Endothelial cell of umbilical vein (primary cell): ENCODE data around the gene DLST. TPM values are rescaled to one million over a fixed set of nuclear protein-coding genes. Genes with fewer than 3 reads are reported as not detected.

Experiments used
- BruUV-seq: library from RNA; stranded (reverse); fragments of 400-500 nt; replicated peaks from 2 replicates; lab custom pipeline; 2021; lab: Mats Ljungman, UMichigan
- CTCF ChIA-PET: fragments of 300-600, 350-600 bp; sonication (Branson Sonifier 250); formaldehyde crosslinking; loops from one replicate; lab custom pipeline; 2021; ENCODE audit warnings: antibody characterized with exemption, inconsistent platforms; lab: Charles Lee
- POLR2A ChIA-PET: fragments of 300-600, 350-600 bp; sonication (Branson Sonifier 250); formaldehyde crosslinking; loops from one replicate; lab custom pipeline; 2021; ENCODE audit warnings: antibody characterized with exemption, inconsistent platforms; lab: Charles Lee
- DNase-seq: peaks from one replicate; pipeline ENCODE4 v3.0.0-alpha.2; 2011; ENCODE audit warnings: low read depth, low spot score
- FAIRE-seq: peaks from 2 replicates; lab custom pipeline; 2011; peaks lifted over from hg19 to GRCh38; lab: Jason Lieb, UNC
- H2AFZ ChIP-seq: 2 replicates; pipeline ENCODE4 v1.6.0; 2012; ENCODE audit warnings: low read depth, low read length, control low read depth, inconsistent platforms
- H3K27ac ChIP-seq: 2 replicates; pipeline ENCODE4 v1.5.1; 2011; ENCODE audit warnings: low read depth, mild to moderate bottlenecking, control low read depth, low read length, moderate library complexity; ENCODE audit not compliant: insufficient read depth
- H3K27me3 ChIP-seq, 2 experiments: 2 replicates each; pipeline versions ENCODE4 v1.6.0 to v1.6.1; 2011; ENCODE audit warnings: low read length in 2 of 2, mixed read lengths in 1 of 2; ENCODE audit not compliant: control insufficient read depth in 2 of 2, insufficient read depth in 2 of 2
- H3K36me3 ChIP-seq, 2 experiments: 2 replicates in 1 of 2; 3 replicates in 1 of 2; pipeline ENCODE4 v1.5.1; 2011; ENCODE audit warnings: low read length in 2 of 2, mild to moderate bottlenecking in 1 of 2, moderate library complexity in 1 of 2; ENCODE audit not compliant: control insufficient read depth in 2 of 2, insufficient read depth in 2 of 2; ENCODE audit errors: extremely low read depth in 1 of 2
- H3K4me1 ChIP-seq: 3 replicates; pipeline ENCODE4 v1.5.1; 2011; ENCODE audit warnings: mild to moderate bottlenecking, low read length; ENCODE audit not compliant: control insufficient read depth, insufficient read depth; ENCODE audit errors: extremely low read depth
- H3K4me2 ChIP-seq: 2 replicates; pipeline ENCODE4 v1.6.1; 2011; ENCODE audit warnings: low read length, control low read depth, mixed read lengths; ENCODE audit not compliant: insufficient read depth
- H3K4me3 ChIP-seq, 3 experiments: fragments of 200-600 bp in 1 of 3; sonication (generic), shearing (Covaris generic) in 1 of 3; replicated peaks in 1 of 3; 2 replicates each; pipeline ENCODE4 v1.5.1; 2011 to 2016; ENCODE audit warnings: control low read depth in 3 of 3, low read length in 3 of 3, mild to moderate bottlenecking in 2 of 3, inconsistent platforms in 1 of 3, low read depth in 1 of 3, moderate library complexity in 1 of 3; ENCODE audit not compliant: insufficient read depth in 1 of 3
- H3K79me2 ChIP-seq: 2 replicates; pipeline ENCODE4 v1.6.0; 2012; ENCODE audit warnings: low read length, inconsistent platforms; ENCODE audit not compliant: control insufficient read depth, insufficient read depth
- H3K9ac ChIP-seq: replicated peaks from 2 replicates; pipeline ENCODE3; 2011; ENCODE audit warnings: low read length, control low read depth; ENCODE audit not compliant: insufficient read depth; ENCODE audit errors: extremely low read depth
- H3K9me1 ChIP-seq: replicated peaks from 3 replicates; pipeline ENCODE4 v1.6.0; 2011; ENCODE audit warnings: mild to moderate bottlenecking, low read length; ENCODE audit not compliant: control insufficient read depth, insufficient read depth; ENCODE audit errors: extremely low read depth
- H3K9me3 ChIP-seq: replicated peaks from 2 replicates; pipeline ENCODE4 v1.5.1; 2012; ENCODE audit warnings: low read length, inconsistent platforms; ENCODE audit not compliant: control insufficient read depth, insufficient read depth
- H4K20me1 ChIP-seq: replicated peaks from 2 replicates; pipeline ENCODE3; 2011; ENCODE audit warnings: mild to moderate bottlenecking, low read length; ENCODE audit not compliant: control insufficient read depth, insufficient read depth; ENCODE audit errors: extremely low read depth
- EZH2 ChIP-seq: IDR thresholded peaks from 2 replicates; pipeline ENCODE4 v1.6.1; 2012; ENCODE audit warnings: borderline replicate concordance, low read depth, mild to moderate bottlenecking, moderate library complexity, low read length, inconsistent platforms; ENCODE audit not compliant: severe bottlenecking
- POLR2A ChIP-seq: IDR thresholded peaks from 2 replicates; pipeline ENCODE4 v1.6.1; 2012; ENCODE audit warnings: low read depth, mild to moderate bottlenecking, control low read depth, low read length
- POLR2AphosphoS5 ChIP-seq: IDR thresholded peaks from 2 replicates; pipeline ENCODE4 v1.6.1; 2012; ENCODE audit warnings: low read depth, mild to moderate bottlenecking, control low read depth, low read length, moderate library complexity; ENCODE audit not compliant: insufficient read depth
- dilution Hi-C: fragments of 300-500 bp; cut with MboI; formaldehyde crosslinking; loops from one replicate; pipeline ENCODE4 v1.15.0; 2019; ENCODE audit warnings: low sequenced_read_pairs; ENCODE audit not compliant: extremely low pct_ligation_motif_present
- intact Hi-C: fragments of 100-400 bp; cut with micrococcal nuclease; formaldehyde crosslinking; loops from one replicate; pipeline ENCODE4 v1.10.0; 2022
- polyA plus RNA-seq, 4 experiments: library from polyadenylated mRNA; depleted of rRNA in 3 of 4; stranded (reverse) in 3 of 4; unstranded in 1 of 4; fragments of >200 nt; gene quantifications; 2 replicates each; pipeline versions ENCODE4 v1.2.1 to v1.2.3, GENCODE V29; 2011 to 2012; ENCODE audit warnings: missing spikeins in 1 of 4
- total RNA-seq: library from RNA; stranded (reverse); gene quantifications from 2 replicates; pipeline ENCODE4 v1.2.3, GENCODE V29; 2021
- TF ChIP-seq, protein P1 (sequence below): IDR thresholded peaks from 2 replicates; pipeline ENCODE4 v1.6.1; 2011; ENCODE audit not compliant: insufficient read depth, insufficient read length

The DLST gene
- total and polyA plus RNA-seq, 2 donors (not counting 3 experiments of a cell fraction or from before 2014, with no cell fraction given), result 98.4 to 110 TPM

DNA sequence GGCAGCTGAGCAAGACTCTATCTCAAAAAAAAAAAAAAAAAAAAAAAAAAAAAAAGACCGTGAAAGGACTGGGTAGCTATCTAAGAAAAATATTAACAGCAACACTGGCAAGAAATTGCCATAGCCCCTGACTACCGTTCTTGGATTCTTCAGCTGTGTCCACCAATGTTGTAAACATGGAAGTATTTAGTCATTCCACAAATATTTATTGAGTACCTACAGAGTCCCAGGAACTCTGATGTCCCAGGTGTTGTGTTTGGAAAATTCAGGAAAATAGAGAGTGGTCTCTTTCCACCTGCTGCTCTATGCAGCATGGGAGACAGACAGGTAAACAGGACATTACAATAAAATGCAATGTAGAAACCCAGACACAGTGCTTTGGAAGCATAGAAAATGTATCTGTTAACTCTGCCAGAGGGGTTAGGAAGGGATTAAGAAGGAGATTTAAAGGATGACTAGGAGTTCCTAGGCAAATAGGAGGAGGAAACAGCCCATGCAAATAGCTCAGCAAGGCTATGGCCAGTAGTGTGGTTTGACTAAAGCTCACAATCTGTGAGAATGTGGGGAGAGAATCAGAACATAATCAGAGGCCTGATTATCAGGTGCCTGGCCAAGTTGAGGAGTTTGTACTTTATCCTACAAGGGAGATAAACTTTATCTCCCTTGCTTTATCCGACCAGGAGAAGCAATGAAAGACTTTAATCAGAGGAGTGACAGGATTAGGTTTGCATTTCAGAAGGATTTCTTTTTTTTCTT is 2.1 kb upstream of the DLST start:
- Histone ChIP-seq H4K20me1 (peaks cover 6% of the 10 kb centered on the region), H3K9me1 (peaks cover 3% of the 10 kb centered on the region), H3K36me3 (no peaks in the 10 kb centered on the region), H3K4me2 (no peak overlapping the region), H3K27ac (no peak overlapping the region), H3K4me3 (no peak overlapping the region), H3K4me1 (peaks cover 28% of the 10 kb centered on the region), H2AFZ (no peak overlapping the region), H3K27me3 (no peaks in the 10 kb centered on the region), H3K9ac (no peak overlapping the region), H3K79me2 (peaks cover 27% of the 10 kb centered on the region), H3K9me3 (no peaks in the 10 kb centered on the region)
- TF ChIP-seq POLR2A, result no peak
- no peak for TF ChIP-seq EZH2
- no peak for TF ChIP-seq POLR2AphosphoS5
- TF ChIP-seq, protein P1, sequence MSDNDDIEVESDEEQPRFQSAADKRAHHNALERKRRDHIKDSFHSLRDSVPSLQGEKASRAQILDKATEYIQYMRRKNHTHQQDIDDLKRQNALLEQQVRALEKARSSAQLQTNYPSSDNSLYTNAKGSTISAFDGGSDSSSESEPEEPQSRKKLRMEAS, result no peak
- DNase-seq (no peak), FAIRE-seq (no peak)
- intact Hi-C loops (no loop called here), dilution Hi-C loops (no loop called here)
- BruUV-seq, result no TSS peak
- ChIA-PET CTCF (interaction anchor here (0.7 to 14.1 kb wide), 6 partner anchors 11 to 209 kb away, joined by 3 to 245 read pairs (median 14); no protein-coding TSS in a partner anchor), POLR2A (interaction anchor here (0.6 kb wide), 1 partner anchor 206 kb away, joined by 7 read pairs; no protein-coding TSS in a partner anchor)
